DMS153 (cell line): ENCODE data around the gene KCNMA1.

Experiments used
- DNase-seq: peaks from one replicate; lab custom pipeline; 2025; lab: John Stamatoyannopoulos, UW

KCNMA1 gene

DNA sequence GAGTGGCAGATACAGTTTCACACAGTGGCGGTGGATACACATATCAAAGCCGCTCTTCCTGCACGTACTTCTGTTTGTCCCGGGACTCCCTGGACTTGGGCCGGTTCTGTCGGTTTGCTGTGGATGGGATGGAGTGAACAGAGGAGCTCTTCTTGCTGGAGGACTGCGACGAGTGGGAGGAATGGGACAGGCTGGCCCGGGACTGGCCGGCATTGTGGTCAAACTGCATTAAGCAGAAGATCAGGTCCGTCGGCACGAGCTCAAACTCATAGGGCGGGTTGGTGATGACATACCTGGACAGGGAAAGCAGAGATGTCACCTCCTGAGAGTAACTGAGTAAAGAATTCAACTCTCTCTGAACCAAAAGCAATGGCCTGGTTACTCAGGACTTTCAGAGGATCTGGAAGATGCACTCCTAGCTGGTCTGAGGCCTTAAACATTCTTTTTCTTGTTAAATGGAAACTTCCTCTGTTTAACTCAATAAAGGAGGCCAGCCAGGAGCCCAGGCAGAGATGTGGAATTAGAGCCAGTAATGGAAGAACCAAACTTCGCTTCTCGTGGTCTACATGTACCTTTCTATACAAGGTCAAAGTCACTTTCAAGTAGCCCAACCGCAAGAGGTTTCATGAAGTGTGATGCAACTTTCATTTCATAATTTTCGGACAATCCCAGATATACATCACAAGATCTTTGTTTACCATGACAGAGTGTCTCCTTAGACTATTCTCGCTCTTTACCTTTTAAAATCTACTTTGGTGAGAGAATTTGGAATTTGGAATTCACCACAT, 750.2 kb downstream of the KCNMA1 start:
- DNase-seq = no peak

DNA sequence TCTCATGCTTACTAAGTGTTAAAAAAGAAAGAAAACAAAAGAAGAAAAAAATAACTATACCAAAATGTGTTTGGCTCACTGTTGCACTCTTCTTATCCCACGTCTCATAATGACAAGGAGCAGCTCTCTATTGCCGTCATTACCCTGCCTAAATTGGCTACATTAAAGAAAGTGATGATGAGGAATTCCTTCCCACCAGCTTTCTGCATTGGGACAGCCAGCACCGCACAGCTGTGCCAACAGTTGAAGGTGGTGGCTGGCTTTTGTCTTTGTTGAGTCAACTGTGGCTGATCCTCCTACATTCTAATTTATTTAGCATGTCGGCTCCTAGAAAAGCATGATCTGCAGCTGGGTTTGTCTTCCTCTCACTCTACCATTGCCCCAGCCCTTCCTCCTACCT, 751.8 kb downstream of the KCNMA1 start:
- peak; percentile 22 for DNase-seq

DNA sequence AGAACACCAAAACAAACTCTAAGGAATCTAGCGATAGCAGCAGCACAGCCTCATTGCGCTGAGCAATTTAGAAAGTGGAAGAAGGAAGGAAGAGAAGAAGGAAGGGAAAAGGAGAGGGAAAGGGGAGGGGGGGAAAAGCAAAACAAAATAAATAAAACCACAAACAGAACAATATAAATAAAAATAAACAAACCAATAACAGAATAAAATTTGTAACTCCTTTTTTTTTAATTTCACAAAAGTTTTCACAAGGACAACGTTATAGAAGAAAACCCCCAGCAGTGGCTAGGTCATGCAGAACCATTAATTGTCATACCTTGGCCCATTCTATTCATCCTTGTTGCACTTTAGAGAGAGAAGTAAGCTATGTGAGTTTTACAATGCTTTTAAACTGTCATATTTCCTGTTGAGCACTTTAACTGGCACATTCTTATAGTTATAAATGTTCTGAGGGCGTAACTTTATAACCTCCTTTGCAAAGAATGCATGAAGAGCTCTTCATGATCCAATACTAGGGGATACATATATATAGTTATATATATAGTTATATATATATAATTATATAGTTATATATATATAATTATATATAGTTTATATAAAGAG, 752.8 kb downstream of the KCNMA1 start:
- no peak for DNase-seq

DNA sequence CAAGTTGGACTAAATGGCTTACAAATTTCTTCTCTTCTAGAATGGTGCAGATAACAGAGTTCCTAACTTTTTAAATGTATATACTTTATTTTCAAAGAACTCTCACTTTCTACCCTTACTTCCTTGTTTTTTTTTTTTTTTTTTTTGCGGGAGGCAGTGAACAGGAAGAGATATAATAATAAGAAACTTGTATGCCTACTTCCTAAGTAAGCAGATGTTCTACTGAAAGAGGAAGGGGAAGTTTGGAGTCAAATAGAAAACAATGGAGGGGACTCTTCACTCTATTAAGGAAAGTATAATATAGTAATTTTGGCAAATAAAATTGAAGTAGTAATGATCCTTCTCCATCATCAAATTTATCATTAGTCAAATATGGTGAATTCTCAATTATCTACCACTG, 754.0 kb downstream of the KCNMA1 start:
- no peak for DNase-seq

DNA sequence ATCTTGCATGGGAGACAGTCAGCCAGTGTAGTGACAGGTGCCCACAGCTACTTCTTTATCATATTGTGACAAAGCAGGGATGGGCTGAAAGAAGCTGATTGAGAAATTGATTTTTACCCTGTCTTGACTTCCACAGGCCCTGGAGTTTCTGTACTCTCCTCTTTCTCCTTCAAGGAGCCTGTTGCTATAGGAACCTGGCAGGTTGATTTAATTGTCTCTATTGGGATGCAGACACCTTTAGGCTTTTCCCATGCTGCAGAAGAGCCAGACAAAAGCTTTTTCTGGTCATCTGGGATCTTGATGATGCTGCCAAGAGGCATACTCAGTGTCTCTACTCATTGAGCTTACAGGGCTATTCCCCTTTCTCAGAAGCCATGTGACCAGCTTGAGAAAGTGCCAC, 754.8 kb downstream of the KCNMA1 start:
- no peak for DNase-seq

DNA sequence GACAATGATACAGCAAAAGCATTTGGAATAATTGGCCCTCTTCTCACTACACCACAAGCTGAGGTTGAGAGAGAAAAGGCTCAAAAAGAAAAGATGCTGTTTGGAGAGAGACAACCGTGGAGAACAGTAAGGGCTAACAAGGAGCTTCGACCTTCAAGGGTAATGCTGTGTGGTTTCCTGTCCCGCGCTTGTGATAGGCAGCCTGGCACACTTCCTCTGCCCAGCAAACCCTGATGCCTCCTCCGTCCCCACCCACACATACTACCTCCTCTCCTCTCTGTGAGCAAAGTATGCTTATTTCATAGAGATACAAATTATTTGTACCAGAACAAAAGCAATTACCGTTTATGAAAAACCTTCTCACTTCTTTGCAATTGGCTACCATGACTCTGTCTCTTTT, 755.4 kb downstream of the KCNMA1 start:
- DNase-seq = no peak

DNA sequence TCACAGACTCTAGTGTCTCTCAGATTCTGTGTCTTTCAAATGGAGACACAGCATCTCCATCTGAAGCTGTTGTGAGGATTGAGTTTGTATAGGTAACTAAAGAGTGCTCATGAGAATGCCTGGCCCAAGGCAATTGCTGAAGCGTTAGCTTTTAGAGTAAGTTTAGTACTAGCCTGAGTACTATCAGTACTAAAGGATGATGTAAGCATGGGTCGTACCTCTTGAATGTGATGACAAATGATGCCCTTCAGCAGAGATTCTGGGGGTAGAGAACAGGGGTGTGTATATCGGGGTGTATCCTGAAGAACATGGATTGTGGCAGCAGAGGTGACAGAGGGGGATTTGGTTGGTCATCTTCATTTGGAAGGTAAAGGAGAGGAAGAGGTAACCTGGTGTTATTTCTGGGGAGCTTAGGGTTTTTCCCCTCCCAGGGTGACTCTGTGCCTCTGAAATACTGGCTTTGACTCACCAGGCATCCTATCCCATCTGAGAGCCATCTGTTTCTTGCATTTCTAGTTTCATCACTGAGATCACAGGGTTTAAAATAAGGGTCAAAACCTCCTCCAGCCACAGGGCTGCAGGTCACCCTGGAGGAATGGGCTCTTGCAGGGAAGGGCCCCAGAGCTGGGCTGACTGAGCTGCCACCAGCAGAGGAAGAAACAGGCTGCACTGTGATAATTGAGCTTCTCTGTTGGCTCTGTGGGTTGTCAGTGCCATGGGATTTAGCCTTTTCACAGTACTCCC, 756.0 kb downstream of the KCNMA1 start:
- no peak for DNase-seq

DNA sequence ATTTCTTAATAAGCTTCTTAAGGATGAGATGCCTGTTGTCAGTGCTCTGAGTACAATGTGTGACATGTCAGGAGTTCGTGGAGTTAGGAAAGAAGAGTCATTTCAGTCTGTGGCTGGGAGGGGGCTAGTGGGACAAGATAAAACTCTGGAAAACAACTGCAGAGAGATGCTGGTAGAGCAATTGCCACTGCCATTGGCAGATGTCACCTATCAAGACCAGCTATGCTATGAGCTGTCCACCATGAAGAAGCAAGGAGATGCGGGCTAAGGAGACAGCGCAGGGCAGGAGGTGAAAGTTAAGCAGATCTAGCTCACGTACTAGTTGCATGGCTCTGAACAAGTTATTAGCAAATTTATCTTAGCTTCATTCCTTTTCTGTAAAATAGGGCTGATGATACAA, 756.7 kb downstream of the KCNMA1 start:
- DNase-seq = no peak

DNA sequence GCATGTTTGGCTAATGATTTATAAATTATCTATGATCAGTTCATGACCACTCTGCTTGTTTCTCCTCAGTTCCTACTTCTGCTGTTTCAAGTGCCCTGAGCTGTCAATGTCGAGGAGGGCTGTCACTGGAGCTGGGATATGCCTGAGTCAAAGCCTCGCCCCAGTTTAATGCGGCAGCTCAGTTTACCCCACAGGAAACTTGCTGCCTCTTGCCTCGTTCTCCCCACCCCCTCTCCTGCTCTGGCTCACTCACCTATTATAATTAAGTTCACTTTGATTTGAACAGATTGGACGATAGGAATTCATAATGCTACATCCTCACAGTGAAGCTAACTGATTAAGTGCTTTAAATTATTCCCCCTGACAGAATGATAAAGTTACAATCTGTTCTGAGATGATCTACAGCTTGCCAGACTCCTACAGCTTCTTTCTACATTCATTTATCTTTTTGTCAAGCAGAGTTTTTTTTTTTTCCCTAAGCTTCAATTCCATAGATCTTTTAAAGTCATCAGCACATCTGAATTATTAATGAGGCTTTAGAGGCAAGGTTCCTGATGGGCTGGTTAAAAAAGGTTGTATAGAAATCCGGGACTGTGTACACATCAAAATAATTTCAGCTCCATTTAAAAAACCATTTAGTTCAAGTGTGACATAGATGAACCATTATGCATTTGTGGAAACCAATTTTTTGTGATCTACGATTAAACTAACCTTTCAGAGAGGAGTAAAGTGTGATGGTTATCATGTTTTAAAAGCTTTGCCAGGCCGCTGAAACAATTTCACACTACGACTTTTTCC, 758.3 kb downstream of the KCNMA1 start:
- peak; percentile 25 for DNase-seq

DNA sequence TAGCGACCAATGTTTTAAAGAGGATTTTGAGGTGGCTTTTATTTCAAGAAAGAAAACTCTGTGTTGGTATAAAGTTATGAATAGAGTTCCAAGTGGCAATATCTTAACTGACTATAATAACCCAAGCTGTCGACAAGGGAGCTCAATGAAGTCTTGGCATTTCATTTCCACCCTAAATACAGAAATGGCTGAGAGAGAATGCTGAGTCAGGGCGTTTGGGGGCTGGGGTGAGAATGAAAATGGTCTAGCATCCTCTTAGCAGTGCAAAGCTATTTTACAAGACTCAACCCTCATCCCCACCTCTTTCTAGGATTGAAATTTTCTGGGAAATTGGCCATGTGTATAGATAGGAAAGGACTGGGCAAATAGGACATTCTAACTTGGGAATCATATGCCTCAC, 759.1 kb downstream of the KCNMA1 start:
- no peak for DNase-seq

DNA sequence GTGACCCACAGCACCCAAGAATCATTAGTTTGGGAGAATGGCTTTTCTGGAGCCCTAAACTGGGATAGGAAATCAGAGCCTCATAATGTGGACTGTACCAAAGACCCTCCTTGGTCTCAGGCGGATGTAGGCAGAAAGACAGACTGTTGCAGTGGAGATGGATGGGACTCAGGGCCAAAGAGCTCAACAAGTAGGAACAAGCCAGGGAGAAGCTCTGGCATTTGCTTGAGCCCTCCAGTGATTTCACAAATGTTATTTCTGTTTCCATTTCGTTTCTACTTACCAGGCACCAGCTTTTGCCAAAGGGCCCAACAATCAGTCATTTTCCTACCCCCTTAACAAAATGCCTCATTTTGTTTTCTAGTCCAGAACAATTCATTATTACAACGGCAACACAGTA, 762.7 kb downstream of the KCNMA1 start:
- no peak for DNase-seq

DNA sequence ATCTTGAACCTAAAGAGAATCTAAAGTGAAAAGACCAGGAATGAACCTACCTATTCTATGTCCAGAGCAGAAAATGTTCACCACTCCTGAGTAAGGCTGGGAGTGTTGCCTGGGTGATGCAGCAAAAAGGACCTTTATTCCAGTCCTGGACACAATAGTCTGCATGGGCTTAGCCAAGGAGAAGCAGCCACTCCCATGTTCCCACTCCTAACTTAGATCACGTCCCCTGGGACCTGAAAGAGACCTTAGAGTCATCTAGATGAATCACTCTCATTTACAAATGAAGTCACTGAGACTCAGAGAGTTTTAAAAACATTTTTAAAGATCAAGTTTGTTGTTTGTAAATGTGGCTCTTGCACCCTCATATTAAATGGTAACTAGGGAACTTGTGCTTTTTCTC, 763.4 kb downstream of the KCNMA1 start:
- DNase-seq = no peak

DNA sequence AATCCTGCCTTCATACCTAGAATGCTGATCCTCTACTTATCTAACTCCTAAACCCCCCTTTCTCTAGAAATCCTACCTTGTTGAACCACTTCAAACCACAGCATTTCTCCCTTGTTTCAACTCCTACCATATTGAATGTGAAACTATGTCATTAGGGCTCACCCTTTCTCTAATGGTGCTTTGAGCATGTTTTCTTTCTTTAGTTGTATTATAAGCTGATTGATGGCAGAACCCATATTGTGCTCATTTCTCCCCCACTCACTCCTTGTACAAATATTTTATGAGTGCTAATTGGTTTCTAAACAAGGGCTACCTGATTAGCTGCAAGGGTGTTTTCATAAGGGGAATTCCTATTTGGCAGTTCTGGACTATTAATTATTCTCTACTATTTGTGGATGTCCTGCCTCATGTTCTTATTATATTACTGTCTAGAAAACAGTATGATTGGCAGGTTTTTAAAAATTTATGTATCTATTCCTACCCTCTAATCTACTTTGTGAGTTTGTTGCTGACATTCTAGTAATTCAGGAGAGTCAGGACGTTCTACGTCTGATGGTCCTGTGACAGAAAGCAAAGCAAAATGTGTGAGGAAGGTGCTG, 765.8 kb downstream of the KCNMA1 start:
- DNase-seq = no peak

DNA sequence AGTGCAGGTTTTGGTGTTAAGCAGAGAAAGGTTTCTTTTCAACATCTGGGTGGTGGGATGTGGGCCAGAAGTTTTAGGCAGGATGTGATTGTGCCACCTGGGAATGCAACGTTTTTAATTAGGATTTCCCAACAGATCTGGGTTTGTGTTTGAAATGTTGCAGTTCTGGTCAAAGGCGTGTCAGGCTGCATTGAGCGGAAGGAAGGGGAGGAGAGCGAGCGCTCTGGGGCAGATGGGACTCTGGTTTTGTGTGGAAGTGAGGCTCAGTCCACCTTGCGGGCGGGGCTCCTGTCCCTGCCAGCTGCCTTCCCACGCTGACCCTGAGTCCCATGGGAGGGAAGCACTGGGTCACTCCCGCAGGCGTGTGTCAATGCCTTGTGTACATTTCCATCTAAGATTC, 767.7 kb downstream of the KCNMA1 start:
- DNase-seq = no peak

DNA sequence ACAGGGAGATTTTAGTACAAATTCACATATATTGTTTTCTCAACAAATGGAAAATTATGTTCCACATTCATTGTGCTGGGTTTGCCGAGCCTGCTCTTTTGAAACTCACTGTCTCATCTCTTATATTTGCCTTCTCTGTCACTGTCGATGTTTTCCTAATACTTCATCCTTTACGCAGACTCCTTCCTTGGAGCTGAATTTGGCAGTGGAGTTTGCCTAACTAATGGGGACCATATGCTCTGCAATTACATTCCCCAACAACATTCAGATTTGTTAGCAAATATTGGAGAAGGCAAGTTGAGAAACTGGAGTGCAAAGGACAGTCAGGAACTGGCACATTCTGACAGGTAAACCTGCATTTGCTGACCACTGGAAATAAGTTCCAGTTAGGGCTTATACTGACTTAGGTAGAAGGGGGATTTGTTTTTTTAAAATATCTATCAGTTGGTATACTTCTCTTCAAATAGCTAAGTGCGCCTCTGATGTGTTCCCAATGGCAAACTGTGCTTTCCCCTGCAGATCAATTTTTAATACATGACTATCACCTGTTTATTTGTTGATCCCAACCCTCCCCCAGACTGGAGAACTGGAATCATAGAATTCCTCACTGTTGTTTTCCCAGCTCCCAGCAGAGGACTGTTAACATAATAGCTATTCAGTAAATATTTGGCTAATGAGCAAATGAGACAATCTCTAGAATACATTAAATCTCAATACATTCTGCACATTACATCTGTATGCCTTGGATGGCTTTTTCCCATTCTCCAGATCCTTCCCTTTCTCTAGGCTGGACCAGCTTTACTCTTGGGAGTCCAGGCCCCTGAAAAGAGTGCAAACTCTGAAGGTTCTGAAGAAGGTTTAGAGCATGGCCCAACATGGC, 769.3 kb downstream of the KCNMA1 start:
- no peak for DNase-seq

DNA sequence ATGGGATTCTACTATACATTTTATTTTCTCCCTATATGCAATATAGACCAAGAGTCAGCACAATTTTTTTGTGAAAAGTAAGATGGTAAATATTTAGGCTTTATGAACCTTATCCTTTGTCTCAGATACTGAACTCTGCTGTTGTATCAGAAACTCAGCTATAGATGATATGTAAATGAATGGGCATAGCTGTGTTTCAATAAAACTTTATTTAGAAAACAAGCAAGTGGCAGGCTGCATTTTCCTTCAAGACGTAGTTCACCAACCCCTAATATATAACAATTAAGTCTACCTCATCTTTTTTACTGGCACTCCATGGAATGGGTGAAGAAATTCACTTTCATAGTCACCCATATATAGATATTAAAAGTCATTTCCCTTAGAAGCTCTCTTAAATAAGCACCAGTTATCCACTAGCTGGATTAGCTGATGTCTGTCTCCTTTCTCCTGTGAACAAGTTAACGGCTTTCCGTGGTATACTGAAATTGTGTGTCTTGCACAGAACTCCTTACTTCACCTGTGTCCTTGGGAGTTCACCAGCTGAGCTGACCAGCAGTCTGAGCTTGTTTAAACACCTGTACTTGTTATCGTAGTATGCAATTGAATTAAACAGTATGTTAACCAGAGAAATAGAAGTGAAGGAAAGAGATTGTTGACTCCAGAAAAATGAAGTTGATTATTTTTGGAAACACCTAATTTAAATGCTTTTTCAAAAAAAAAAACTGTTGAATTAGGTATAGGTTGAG, 770.6 kb downstream of the KCNMA1 start:
- DNase-seq = no peak

DNA sequence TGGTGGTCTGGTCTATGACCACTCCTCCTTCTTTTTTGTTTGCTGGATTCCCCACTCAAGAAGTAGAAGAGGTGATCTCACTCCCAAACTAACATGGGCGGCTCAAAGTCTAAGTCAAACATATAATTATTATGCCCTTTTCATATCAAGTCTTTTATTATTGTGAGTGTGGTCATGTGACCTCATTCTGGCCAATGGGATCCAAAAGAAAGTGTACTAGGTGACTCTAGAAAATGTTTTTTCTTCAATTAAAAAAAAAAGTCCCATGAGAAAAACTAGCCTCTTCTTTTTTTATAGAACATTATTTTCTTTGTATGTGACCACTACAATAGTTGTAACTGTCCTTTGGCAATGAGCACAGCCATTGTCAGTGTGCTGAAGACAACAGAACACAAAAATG, 772.7 kb downstream of the KCNMA1 start:
- DNase-seq = no peak

DNA sequence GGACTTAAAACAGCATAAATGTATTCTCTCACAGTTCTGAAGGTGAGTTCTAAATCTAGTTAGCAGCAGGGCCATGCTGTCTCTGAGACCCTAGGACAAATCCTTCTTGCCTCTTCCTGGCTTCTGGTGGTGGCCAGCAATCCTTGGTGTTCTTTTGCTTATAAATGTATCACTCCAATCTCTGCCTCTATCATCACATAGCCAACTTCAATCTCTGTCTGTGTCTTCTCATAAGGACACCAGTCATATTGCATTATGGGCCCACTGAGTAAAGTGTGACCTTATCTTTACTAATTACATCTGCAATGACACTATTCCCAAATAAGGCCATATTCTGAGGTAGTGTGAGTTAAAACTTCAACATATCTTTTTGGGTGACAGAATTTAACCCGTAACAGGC, 778.9 kb downstream of the KCNMA1 start:
- DNase-seq = no peak

DNA sequence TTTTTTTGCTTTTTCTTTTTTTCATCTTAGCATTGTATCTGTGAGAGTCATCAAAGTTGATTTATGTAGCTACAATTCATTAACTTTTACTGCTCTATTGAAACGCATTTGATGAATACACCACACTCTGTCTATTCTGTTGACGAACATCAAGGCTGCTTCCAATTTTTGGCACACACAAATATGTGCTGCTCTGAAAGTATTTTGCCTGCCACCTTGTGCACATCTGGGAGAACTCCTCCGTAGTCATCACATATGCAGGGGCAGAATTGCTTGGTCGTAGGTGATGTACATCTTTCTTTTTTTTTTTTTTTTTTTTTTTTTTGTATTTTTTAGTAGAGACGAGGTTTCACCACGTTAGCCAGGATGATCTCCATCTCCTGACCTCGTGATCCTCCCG, 796.8 kb downstream of the KCNMA1 start:
- no peak for DNase-seq

DNA sequence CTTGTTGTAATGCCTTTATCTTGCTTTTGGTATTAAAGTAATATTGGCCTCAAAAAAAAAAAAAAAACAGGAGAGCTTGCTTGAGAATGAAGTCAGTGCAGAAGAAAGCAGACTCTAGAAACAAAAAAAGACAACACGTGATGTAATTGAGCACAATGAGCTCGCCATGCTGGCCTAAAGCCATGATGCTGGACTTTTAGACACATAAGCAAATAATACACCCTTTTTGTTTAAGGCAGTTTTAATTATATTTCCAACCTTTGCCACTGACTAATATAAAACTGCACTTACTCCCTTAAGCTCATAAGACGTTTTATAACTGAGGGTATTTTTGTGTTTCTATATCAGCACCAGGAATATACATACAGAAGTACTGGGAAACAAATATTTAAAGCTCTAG, 798.3 kb downstream of the KCNMA1 start:
- DNase-seq = no peak
